Esophagus squamous epithelium (tissue), 4 donors: ENCODE data around the gene ACE2.

Experiments used
- CTCF ChIP-seq, 6 experiments: fragments of 450-650 bp in 4 of 6; fragments of 200-600 bp in 2 of 6; sonication (generic) in 2 of 6; IDR thresholded peaks; one replicate each; pipeline ENCODE4 v1.5.1; 2016 to 2019; ENCODE audit warnings: antibody characterized with exemption in 6 of 6, mild to moderate bottlenecking in 4 of 6, moderate library complexity in 4 of 6
- POLR2A ChIP-seq, 4 donors: fragments of 450-650 bp; IDR thresholded peaks; one replicate each; pipeline ENCODE4 v1.6.1; 2017; ENCODE audit warnings: antibody characterized with exemption in 4 of 4, mild to moderate bottlenecking in 4 of 4, moderate library complexity in 3 of 4

- TF ChIP-seq POLR2A (IDR thresholded peaks at IDR 0.05) (no peak), CTCF (IDR thresholded peaks at IDR 0.05) (no peak)
These were observed 5.4 kb upstream of the ACE2 start for GRCh38 chrX:15606136-15606535.
